Measurements from ENCODE around the gene GLB1L3.

GLB1L3 gene, protein sequence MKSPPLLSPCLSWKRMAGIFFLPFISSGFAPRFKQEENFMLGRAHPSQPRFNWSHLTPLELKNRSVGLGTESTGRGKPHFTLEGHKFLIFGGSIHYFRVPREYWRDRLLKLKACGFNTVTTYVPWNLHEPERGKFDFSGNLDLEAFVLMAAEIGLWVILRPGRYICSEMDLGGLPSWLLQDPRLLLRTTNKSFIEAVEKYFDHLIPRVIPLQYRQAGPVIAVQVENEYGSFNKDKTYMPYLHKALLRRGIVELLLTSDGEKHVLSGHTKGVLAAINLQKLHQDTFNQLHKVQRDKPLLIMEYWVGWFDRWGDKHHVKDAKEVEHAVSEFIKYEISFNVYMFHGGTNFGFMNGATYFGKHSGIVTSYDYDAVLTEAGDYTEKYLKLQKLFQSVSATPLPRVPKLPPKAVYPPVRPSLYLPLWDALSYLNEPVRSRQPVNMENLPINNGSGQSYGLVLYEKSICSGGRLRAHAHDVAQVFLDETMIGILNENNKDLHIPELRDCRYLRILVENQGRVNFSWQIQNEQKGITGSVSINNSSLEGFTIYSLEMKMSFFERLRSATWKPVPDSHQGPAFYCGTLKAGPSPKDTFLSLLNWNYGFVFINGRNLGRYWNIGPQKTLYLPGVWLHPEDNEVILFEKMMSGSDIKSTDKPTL
- long read RNA-seq, donor 1, result 0 reads
- long read RNA-seq, donor 2, result 0 reads
- long read RNA-seq, donor 3, result 0 reads
- long read RNA-seq, donor 4, result 0 reads
- long read RNA-seq, donor 5, result 0 reads
- long read RNA-seq, donor 6, result 0 reads
- long read RNA-seq, donor 7, result 0 reads
- long read RNA-seq, donor 8, result 0 reads

DNA sequence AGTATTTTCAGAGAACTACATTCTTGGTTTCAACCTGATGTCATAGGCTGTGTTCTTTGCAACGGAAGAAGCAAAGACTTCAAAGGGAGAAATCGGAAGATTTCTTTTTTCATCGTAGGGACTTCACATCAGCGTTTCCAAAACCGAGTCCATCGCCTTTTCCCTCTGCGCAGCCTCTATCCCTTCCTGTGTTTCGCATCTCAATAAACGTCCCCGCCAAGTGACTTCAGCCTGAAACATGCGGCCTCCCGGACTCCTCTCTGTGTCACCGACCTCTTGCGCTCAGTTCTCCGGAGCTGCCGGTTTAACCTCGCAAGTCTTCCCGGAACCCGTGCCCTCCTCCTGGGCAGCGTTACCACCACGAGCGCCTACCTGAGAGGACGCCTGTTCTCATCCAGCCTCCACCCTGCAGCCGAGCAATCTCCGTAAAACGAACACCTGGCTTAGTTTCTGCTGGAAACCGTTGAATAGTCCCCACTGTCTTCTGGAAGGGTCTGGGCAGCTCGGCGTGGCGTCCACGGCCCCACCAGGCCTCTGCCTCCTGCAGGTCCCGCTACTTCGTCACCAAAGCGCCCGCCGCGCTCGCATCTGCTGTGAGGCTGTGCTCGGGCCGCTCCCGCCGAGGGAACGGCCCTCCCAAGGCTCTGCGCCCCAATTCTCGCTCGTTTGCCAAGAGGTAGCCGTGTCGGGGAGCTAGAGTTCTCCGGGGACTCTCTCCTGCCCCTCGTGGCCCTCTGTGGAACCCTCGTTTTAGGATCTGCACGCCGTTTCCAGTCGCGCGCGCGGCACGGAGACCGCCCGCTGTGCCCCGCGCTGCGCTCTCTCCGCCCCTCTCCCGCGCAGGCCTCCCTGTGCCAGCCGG lies at the start of gene GLB1L3:
Gene GLB1L3 (plus strand): TSS at position 846 of the 862 bp plus-strand sequence. CDS start 362 bp downstream, outside the sequence.
- DNase-seq, result peak; percentile 83

DNA sequence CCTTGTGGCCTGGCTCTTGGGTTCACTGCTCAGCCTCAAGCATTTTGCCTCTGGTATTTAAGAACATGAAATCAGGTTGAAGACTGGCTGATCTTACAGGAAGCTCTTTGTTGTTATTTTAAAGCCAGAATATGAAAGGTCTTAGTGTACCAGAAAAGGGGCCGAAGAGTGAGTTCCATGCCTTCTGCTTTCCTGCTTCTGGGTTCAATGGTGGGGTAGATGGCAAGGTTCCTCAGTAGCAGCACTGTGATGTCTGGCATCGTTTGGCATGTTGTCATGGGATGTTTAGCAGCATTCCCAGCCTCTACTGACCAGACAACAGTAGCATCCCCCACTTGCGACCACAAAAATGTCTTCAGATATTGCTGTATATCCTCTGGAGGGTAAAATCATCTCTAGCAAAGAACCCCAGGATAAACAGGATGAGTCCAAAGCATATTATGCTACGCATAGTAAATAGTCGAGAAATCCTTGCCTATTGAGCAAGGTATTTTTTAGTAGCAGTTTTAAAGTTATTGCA lies 49.3 kb upstream of the GLB1L3 start:
- DNase-seq, result no peak

DNA sequence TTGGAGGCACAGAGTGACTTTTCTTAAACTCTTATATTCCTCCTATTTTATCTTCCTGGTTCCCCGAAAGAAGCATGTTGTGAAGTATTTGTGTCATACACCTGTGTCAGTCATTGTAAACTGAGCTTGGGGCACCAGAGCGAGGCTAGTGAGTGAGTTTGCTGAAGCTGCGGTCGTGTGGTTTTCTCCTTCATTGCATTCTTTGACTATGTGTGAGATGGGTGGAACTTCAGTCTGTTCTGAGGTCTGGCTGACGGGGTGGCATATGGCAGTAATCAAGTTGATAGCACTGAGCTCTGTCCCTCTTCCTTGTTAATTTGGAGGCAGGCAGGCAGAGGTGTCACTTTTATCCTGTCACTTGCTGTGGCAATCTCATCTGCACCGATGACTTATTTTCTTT lies 47.6 kb upstream of the GLB1L3 start:
- DNase-seq, result no peak

DNA sequence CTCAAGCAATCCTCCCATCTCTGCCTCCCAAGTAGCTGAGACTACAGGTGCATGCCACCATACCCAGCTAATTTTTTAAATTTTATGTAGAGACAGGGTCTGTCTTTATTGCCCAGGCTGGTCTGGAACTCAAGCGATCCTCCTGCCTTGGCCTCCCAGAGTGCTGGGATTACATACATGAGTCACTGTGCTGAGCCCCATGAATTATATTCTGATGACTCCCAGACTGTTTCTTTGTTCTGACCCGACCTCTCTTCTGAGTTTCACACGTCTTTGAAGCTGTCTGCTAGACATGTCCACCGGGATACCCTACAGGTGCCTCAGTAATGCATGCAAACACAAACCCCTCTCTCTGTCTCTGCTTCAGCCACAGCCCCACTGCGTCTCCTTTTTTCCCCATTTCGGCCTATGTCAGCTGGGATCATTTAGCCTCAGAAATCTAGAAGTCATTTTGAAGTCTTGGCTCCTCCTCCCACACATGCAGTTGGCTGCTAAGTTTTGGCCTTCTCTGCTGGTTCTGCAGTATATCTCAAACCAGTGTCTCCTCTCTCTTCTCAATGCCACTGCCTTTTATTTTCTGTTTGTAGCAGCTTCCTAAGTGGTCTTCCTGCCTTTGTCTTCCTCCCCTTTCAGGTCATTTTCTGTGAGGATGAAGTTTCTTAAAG lies 46.9 kb upstream of the GLB1L3 start:
- DNase-seq, result no peak

DNA sequence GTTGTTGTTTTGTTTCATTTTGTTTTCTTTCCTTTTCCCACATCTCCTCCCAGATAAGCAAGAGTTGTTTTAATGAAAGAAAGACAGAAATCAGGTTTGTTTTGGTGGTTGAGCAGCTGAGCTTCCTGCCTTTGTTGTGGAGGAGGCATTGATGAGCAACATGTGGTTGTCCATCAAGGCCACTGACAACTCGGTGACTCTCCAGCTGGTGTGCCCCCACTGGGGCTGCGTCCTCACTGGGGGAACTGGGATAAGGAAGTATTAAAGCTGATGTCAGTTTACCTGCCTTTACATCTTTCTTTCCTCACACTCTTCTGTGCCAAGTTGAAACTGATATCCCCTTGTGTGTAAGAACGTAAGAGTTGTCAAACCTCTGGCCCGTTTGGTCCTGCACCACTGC lies 45.8 kb upstream of the GLB1L3 start:
- no peak for DNase-seq

DNA sequence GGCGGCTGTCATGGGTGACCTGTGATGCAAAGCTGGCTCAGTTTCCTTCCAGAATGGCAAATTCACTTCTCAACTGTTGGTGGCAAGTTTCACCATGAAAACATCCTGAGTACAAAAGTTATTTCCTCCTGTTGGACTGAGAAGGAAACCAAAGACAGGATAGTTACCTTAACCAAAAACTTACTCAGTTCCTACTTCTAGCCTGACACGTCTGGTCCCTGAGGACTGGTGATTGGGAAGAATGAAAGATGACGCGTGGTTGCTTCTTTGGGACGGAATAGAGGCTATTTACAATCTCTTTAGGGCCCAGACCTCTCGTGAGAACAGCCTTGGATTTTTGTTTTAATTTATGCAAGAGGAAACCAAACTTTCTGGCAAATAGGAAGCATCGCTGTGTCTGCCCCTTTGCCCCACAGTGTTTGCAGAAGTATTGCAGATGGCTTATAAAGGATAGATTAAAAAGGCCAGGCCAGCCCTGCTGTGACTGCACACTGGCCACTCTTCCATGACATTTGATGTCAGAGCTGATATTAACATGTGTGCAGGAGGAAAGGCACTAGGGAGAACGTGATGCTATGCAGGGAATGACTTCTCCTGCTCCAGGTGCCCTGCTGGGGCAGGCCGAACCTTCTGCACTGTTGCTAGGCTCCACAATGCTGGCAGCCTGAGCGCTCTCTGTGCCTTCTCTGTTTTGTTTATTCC lies 44.1 kb upstream of the GLB1L3 start:
- DNase-seq, result no peak

DNA sequence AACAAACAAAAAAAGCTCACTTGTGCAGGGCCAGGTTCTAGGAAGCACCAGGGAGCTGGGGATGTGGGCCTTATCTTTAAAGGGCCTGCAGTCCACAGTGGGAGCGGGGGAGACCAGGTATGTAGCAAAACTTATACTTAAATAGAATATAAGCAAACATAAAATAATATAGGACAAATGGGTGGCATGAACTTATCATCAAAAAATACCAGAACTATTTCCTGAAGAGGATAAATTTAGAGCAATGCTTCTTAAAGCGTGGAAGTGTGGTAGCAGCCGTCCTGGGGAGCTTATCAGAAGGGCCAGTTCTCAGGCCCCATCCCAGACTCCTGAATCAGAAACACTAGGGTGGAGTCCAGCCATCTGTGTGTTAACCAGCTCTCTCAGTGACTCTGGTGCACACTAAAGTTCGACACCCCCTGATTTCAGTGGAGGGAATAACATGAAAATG lies 42.4 kb upstream of the GLB1L3 start:
- DNase-seq, result no peak

DNA sequence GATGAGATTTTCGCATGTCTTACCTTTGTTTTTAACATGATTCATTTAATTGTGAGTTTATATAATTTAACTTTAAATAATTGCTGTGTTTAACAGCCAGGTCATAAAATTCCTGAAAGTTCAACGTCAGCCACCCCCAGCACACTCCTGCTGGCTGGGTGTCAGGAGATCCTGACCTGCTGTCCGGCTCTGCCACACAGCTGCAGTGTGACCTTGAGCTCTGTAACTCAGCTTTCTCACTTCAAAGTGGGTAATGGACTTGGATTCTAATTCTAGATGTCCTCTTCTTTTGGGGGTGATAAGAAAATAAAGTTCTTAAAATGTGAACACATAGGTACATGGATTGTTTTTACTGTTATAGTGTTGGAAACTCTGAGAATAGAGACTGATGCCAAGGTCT lies 40.8 kb upstream of the GLB1L3 start:
- no peak for DNase-seq

DNA sequence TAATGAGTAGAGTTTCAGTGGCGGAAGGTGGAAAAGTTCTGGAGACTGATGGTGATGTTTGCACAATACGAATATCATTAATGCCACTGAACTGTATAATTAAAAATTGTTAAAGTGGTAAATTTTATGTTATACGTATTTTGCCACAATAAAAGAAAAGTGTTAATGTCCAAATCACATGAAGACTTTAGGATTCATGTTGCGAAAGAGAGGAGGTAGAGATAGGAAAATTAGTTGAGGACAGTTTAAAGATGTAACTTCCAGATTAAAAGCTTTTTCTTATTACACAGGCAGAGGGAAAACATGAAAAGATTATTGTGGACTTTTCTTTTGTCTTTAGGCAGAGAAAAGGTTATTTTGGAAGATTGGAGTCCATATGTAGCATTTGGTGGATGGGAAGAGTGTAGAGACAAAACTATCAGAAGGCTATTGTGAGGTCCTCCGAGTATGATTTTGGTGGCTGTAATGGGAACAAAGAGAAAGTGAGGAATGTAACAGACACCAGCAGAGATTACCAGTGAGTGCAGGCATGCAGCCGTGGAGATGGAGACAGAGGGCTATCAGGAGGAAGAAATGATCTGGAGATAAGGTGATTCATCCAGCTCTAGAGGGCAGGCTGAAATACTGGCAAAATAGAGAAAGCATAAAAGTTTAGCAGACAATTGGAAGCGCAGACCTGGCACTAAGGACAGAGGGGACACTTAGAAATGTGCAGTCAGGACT lies 39.2 kb upstream of the GLB1L3 start:
- no peak for DNase-seq

DNA sequence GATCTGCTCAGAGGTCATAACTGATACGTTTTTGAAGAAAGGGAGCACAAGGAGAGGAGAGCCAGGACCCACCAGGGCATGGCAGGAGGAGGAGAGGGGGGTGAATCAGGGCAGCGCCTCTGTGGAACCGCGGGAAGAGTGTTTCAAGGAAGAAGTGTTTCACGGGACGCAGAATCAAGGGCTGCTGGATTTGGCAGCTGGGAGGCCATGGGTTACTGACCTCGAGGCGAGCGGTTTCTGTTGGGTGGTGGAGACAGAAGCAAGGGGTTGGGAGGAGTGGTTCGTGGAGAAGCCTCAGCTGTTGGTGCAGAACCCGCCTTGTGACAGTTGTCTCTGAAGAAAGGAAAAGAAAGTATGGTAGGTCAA lies 38.6 kb upstream of the GLB1L3 start:
- no peak for DNase-seq

DNA sequence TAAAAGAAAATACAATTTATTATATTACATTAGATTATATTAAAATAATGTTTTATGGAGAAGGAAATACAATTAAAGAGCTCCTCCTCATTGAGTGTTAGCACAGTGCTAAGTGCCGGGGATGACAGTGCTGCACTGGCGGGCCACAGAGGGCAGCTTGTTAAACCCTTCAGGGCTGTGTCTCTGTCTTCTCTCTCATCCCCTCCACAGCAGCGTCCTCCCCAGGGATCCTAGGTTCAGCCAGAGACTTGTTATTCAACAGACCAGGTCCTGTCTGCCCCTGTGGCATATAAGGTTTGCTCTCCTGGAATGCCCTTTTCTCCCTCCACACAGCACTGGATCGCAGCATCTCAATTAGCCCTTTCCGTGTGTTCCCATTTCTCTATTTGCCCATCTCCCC lies 37.2 kb upstream of the GLB1L3 start:
- no peak for DNase-seq

DNA sequence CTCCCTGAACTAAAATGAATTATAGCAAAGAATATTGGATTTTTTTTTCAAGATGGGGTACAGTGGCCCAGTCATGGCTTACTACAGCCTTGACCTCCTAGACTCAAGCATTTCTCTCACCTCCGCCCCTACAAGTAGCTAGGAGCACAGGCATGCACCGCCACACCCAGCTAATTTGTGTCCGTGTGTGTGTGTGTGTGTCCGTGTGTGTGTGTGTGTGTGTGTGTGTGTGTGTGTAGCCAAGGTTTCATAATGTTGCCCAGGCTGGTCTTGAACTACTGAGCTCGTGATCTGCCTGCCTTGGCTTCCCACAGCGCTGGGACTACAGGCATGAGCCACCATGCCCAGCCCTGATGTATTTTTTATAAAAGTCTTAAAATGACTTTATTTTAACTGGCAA lies 35.6 kb upstream of the GLB1L3 start:
- no peak for DNase-seq

DNA sequence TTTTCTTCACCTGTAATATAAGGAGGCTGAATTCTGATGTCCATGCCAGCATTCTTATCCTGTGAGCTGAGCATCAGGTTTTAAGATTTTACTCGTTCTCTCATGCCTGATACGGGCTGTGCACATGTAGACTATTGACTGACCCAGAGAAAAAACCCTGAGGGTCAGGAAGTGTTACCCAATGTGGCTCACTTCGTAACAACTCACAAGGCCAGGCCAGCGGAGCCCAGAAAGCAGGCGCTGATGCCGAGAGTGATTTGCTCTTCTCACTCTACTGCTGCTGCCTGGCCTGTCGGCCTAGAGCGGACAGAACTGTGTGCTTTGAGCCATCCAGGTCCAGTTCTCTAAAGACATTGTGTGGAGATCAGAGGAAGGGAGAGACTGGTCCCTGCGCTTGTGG lies 33.8 kb upstream of the GLB1L3 start:
- no peak for DNase-seq

DNA sequence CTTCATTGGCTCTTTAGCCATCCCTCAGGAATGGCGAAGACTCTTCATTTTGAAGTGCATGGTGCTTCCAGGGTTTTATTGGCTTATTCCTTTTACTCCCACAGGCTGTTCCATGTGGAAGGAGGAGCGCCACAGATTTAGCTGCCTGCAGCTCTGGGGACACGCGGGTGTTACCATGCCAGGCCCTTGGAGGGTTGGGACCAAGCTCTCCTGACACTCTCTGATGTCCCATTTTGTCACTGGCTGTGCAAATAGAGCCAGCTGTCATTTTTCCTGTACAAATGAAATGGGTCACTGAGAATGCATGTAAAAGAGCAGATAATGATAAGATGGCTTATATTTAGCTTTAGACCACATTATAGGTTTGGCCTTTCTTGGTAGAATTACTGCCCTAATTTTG lies 32.3 kb upstream of the GLB1L3 start:
- DNase-seq, result no peak

DNA sequence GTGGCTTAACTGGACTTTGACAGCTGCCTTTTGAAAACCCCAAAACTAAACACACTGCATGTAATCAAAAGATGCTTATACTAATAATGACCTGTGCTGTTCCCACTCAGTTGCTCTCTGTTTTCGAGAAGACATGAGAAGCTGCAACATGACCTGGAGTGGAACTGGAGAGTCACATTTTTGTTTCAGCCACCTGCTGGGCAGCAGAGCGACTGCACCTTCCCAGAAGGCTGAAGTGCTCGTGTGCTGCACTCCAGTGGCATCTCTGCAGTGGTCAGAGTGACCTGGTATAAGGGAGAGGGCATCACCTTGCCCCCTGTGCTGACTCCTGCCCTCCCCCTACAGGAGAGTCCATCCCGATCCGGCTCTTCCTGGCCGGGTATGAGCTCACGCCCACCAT lies 31.6 kb upstream of the GLB1L3 start:
- no peak for DNase-seq

DNA sequence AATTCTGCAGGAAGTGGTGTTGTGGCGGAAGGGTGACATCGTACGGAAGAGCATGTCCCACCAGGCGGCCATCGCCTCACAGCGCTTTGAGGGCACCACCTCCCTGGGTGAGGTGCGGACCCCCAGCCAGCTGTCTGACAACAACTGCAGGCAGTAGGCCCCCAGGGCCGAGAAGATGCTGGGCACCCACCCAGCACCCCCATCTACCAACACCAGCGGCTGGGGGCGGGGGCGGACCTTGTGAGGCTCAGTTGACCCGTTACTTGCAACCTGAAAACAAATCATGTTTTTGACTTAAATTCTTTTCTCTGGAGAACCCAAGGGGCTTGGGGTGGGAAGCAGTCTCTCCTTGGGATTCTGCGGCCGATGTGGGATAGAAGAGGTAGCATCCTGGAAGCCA lies 30.7 kb upstream of the GLB1L3 start:
- DNase-seq, result no peak

DNA sequence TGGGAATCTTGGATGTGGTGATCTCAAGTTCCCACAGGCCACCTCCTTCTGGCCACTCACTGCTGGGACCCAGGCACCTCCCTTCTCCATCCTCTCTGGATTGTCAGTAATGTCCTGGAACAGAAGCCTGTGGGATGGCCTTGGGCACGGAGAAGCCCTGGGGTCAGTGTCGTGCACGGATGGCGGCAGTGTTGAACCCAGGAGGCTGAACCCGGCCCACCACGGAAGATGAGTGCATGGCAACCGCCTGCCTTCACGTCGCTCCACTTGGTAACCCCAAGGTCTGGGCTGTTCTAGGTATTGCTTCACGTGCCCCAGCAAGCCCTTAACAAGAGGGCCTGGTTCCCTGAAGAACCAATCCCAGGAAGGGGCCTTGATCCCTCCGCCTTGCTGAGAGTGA lies 30.1 kb upstream of the GLB1L3 start:
- DNase-seq, result no peak

DNA sequence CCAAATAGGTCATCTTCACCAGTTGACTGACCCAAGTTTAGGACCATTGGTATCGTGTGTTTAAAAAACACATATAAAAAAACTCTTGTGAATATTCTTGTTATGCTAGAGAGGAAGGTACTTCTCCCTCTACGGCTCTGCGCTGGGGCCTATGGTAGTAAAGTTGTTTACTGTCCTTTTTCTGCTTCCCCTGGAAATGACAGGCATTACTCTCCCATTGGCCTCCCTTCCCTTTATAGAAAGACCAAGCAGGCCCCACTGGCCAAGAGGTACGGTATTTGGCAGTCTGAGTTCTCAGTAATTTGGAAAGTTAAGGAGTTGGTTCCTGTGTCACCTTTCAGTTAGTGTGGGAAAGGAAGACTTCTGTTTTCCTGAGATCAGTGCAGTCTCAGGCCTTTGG lies 29.5 kb upstream of the GLB1L3 start:
- no peak for DNase-seq

DNA sequence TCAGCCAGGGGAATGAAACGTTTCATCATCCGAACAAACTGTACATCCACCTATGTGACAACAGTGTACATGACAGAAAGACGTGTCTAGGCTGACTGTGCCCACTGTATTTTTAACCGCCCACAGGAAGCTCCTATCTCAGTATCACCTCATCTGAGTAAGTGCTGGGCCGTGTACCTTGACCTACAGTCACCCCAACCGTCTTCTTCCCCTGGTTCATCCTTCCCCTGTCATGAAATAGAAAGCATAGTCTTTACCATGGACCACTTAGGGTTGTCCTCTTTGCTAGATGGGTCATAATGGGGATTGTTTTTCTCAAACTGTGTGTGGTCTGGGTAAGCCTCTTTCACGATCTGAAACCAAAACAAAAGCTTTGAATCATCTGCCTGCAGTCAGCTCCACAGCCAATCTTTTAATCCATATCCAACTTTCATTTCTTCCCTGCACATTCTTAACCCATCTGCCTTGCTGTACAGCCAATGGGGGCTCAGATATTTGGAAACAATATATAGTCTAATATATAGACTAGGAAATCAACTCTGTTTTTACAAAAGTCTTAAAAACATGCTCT lies 27.2 kb upstream of the GLB1L3 start:
- no peak for DNase-seq

DNA sequence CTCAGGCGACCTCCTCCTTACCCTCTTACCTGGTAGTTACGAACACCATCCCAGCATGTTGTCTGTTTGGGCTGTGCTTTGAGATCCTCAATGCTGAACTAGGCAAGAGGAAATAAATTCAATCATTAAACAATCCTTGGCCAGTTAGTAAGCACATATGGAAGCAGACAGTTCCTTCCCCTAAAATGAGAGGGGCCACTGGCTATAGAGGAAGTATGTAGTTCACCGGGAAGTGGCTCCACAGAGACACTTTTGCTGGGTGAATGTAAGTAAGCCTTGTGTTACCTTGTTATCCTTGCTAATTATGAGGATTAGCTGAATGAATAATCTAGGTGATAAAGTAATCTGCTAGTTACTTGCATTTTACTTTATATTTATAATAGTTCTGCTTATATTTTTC lies 25.9 kb upstream of the GLB1L3 start:
- no peak for DNase-seq
